ENCODE measurements around the gene ELAVL4.
A peak's percentile ranks its signal among the peaks of the same experiment; 100 is the strongest.

ELAVL4 gene

DNA sequence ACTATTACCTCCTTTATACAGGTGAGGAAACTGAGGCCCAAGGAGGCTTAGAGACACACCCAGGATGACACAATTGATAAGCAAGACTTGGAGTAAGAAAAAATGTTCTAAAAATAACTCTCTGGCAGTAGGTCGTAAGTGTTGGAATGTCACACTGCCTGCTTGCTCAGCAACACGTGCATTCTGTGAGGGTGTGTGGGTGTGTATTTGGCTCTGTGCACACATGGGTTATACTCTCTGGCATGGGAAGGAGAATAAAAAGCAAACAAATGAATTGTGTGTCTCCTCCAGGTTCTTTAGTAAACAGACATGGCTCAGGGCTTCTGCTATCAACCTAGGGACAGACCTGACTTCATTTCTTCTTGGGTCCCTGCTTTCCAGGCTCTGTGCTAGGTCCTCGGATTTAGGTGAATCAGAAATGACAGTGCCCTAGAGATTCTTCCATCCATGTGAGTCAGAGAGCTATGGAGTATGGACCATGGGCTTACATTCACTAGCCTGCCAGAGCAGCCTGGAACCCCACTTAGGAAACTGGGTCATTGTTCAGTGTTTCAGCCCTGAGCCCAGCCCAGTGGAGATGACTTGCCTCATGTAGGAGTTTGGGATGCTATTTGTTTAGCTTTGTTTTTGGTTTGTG lies 72.4 kb downstream of the ELAVL4 start:
- Histone ChIP-seq H3K4me2 (ENCODE audit: low read length) (no peak overlapping the region), H3K14ac (ENCODE audit: low read length) (no peak overlapping the region), H3K18ac (ENCODE audit: low read length) (no peak overlapping the region), H2BK120ac (ENCODE audit: insufficient read depth, low read length, poor library complexity) (no peak overlapping the region), H3K27me3 (ENCODE audit: insufficient read depth, low read length) (no peaks in the 10 kb centered on the region), H2AK5ac (ENCODE audit: low read length) (no peak overlapping the region), H3K36me3 (ENCODE audit: control insufficient read depth in 1 of 2, insufficient read depth in 2 of 2, low read length in 2 of 2) (no peaks in the 10 kb centered on the region), H3K4ac (ENCODE audit: low read depth, low read length) (no peak overlapping the region), H3K9me3 (ENCODE audit: insufficient read depth, low read depth, low read length) (no peaks in the 10 kb centered on the region), H3K4me3 (ENCODE audit: low read depth, low read length) (no peak overlapping the region), H2BK5ac (ENCODE audit: low read depth, low read length, poor library complexity) (no peak overlapping the region), H3K23ac (ENCODE audit: low read length) (no peak overlapping the region), H4K91ac (ENCODE audit: low read depth, low read length) (no peak overlapping the region), H2AFZ (ENCODE audit: insufficient read depth, low read length, poor library complexity) (no peak overlapping the region), H3K79me1 (ENCODE audit: low read length) (no peaks in the 10 kb centered on the region), H3K79me2 (ENCODE audit: control insufficient read depth, insufficient read depth, low read length, poor library complexity) (no peaks in the 10 kb centered on the region), H3K9ac (ENCODE audit: low read length) (no peak overlapping the region), H2BK12ac (ENCODE audit: low read length) (no peak overlapping the region), H4K12ac (ENCODE audit: low read depth, low read length) (no peak overlapping the region), H3K4me1 (ENCODE audit: control insufficient read depth in 1 of 2, insufficient read depth in 2 of 2, low read length in 2 of 2) (peaks cover 0 to 3% of the 10 kb centered on the region in 2 experiments), H3K27ac (ENCODE audit: low read depth, low read length) (no peak overlapping the region), H4K8ac (ENCODE audit: low read depth, low read length) (no peak overlapping the region)
- DNase-seq, result peak in 1 of 2 donors; percentile 13
- no CpG with 5 or more reads among the region's 3 CpGs for WGBS (ENCODE audit: extremely low coverage, insufficient coverage, insufficient read length)

DNA sequence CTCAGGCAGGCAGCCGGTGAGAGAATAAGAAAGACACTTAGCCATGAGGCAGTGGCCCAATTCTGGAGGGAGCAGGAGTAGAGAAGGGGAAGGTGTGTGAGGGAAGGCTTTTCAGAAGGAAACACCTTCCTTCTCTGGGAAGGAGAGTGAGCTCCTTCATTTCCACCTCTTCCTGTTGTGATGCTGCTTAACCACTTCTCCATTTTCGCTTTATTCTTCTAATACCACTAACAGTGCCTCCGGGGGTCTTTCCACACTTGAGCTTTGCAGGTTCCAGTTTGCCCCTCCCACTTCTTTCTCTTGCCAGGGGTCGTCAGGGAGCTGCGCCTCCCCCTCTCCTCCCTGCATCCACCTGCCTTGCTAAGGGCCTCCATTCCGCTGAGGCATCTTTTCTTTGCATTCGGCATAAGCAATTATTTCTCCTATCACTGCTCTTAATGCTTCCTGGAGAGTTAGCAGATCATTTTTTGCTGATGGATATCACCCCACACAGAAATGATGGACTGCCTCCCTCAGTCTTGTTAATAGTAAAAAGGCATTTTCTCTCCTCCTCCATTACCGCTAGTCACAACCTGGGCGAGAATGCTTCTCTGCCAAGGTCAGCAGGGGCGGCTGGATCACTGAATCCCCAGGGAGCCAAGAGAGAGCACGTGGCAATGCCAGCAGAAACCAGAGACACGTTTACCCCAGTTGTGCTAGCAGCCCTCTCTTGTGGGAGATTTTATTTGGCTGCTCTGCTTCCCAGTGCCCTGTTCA lies 74.8 kb downstream of the ELAVL4 start:
- Histone ChIP-seq H3K79me2 (ENCODE audit: control insufficient read depth, insufficient read depth, low read length, poor library complexity) (no peaks in the 10 kb centered on the region), H3K36me3 (ENCODE audit: control insufficient read depth in 1 of 2, insufficient read depth in 2 of 2, low read length in 2 of 2) (no peaks in the 10 kb centered on the region), H3K4me3 (ENCODE audit: low read depth, low read length) (no peak overlapping the region), H3K27me3 (ENCODE audit: insufficient read depth, low read length) (no peaks in the 10 kb centered on the region), H3K23ac (ENCODE audit: low read length) (no peak overlapping the region), H2AFZ (ENCODE audit: insufficient read depth, low read length, poor library complexity) (no peak overlapping the region), H4K8ac (ENCODE audit: low read depth, low read length) (no peak overlapping the region), H3K4me2 (ENCODE audit: low read length) (no peak overlapping the region), H3K9ac (ENCODE audit: low read length) (no peak overlapping the region), H3K18ac (ENCODE audit: low read length) (no peak overlapping the region), H2BK12ac (ENCODE audit: low read length) (no peak overlapping the region), H4K12ac (ENCODE audit: low read depth, low read length) (no peak overlapping the region), H2BK120ac (ENCODE audit: insufficient read depth, low read length, poor library complexity) (no peak overlapping the region), H2BK5ac (ENCODE audit: low read depth, low read length, poor library complexity) (no peak overlapping the region), H3K27ac (ENCODE audit: low read depth, low read length) (no peak overlapping the region), H3K9me3 (ENCODE audit: insufficient read depth, low read depth, low read length) (no peaks in the 10 kb centered on the region), H3K14ac (ENCODE audit: low read length) (no peak overlapping the region), H3K4me1 (ENCODE audit: control insufficient read depth in 1 of 2, insufficient read depth in 2 of 2, low read length in 2 of 2) (peaks cover 0 to 3% of the 10 kb centered on the region in 2 experiments), H3K79me1 (ENCODE audit: low read length) (no peaks in the 10 kb centered on the region), H3K4ac (ENCODE audit: low read depth, low read length) (no peak overlapping the region), H2AK5ac (ENCODE audit: low read length) (no peak overlapping the region), H4K91ac (ENCODE audit: low read depth, low read length) (no peak overlapping the region)
- no CpG with 5 or more reads among the region's 12 CpGs for WGBS (ENCODE audit: extremely low coverage, insufficient coverage, insufficient read length)
- DNase-seq, result no peak

DNA sequence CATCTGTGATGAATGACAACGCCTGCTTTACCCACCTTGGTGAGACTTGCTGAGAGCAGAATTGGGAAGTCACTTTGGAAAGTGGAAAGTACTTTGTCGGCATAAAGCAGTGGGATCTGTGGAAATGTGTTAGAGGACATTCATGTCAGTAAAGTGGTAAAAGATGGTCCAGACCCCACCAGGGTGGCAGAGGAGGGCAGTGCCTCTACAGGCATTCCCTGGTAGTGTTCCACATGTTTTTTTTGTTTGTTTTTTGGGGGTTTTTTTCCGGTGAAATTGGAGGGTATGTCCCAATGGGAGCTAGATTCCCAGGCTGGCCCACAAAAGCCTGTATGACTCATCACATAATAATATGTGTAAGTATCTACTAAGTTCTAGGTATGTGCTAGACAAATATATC lies 80.6 kb downstream of the ELAVL4 start:
- Histone ChIP-seq H3K4me2 (ENCODE audit: low read length) (no peak overlapping the region), H4K12ac (ENCODE audit: low read depth, low read length) (no peak overlapping the region), H4K8ac (ENCODE audit: low read depth, low read length) (no peak overlapping the region), H3K9ac (ENCODE audit: low read length) (peak overlapping the region; percentile 28), H3K4me1 (ENCODE audit: control insufficient read depth in 1 of 2, insufficient read depth in 2 of 2, low read length in 2 of 2) (no peaks in the 10 kb centered on the region), H3K14ac (ENCODE audit: low read length) (no peak overlapping the region), H2BK120ac (ENCODE audit: insufficient read depth, low read length, poor library complexity) (no peak overlapping the region), H3K9me3 (ENCODE audit: insufficient read depth, low read depth, low read length) (peaks cover 2% of the 10 kb centered on the region), H2BK12ac (ENCODE audit: low read length) (no peak overlapping the region), H2AK5ac (ENCODE audit: low read length) (no peak overlapping the region), H3K4ac (ENCODE audit: low read depth, low read length) (no peak overlapping the region), H4K91ac (ENCODE audit: low read depth, low read length) (no peak overlapping the region), H3K36me3 (ENCODE audit: control insufficient read depth in 1 of 2, insufficient read depth in 2 of 2, low read length in 2 of 2) (no peaks in the 10 kb centered on the region), H3K18ac (ENCODE audit: low read length) (no peak overlapping the region), H3K79me1 (ENCODE audit: low read length) (no peaks in the 10 kb centered on the region), H3K23ac (ENCODE audit: low read length) (no peak overlapping the region), H3K27me3 (ENCODE audit: insufficient read depth, low read length) (no peaks in the 10 kb centered on the region), H3K79me2 (ENCODE audit: control insufficient read depth, insufficient read depth, low read length, poor library complexity) (no peaks in the 10 kb centered on the region), H2AFZ (ENCODE audit: insufficient read depth, low read length, poor library complexity) (no peak overlapping the region), H2BK5ac (ENCODE audit: low read depth, low read length, poor library complexity) (no peak overlapping the region), H3K4me3 (ENCODE audit: low read depth, low read length) (no peak overlapping the region), H3K27ac (ENCODE audit: low read depth, low read length) (no peak overlapping the region)
- no CpG with 5 or more reads among the region's 3 CpGs for WGBS (ENCODE audit: extremely low coverage, insufficient coverage, insufficient read length)
- DNase-seq, result no peak

DNA sequence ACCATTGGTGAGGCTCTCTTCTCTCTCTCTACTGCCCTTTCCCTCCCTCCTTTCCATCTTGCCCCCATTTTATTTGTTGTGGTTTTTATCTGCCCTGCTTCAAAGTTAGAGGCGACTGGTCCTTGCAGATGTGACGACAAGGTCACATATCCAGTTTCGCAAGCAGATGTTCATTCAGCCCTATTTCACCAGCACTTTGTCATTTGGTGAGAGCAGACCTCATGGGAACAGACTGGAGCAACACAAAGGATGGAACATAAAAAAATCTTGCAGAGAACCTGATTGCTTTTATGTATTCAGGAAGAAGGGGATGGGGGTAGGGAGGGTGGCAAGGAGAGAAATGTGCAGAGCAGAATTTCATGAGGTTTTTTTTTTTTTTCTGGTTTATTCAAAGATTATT lies 84.3 kb downstream of the ELAVL4 start:
- Histone ChIP-seq H2AFZ (ENCODE audit: insufficient read depth, low read length, poor library complexity) (no peak overlapping the region), H3K4me2 (ENCODE audit: low read length) (no peak overlapping the region)

More for the DNA sequence above, 84.3 kb downstream of the ELAVL4 start:
- DNase-seq, result no peak
- H3K4me3 ChIP-seq (ENCODE audit: low read depth, low read length), result no peak overlapping the region
- no peaks in the 10 kb centered on the region for H3K79me1 ChIP-seq (ENCODE audit: low read length)
- H3K9ac ChIP-seq (ENCODE audit: low read length), result no peak overlapping the region
- no peak overlapping the region for H4K91ac ChIP-seq (ENCODE audit: low read depth, low read length)
- no peak overlapping the region for H4K8ac ChIP-seq (ENCODE audit: low read depth, low read length)
- peaks cover 2% of the 10 kb centered on the region for H3K9me3 ChIP-seq (ENCODE audit: insufficient read depth, low read depth, low read length)
- no peak overlapping the region for H3K27ac ChIP-seq (ENCODE audit: low read depth, low read length)
- WGBS (ENCODE audit: extremely low coverage, insufficient coverage, insufficient read length), result no CpG with 5 or more reads among the region's 3 CpGs
- no peak overlapping the region for H2AK5ac ChIP-seq (ENCODE audit: low read length)
- no peak overlapping the region for H3K18ac ChIP-seq (ENCODE audit: low read length)
- no peaks in the 10 kb centered on the region for H3K36me3 ChIP-seq (ENCODE audit: control insufficient read depth in 1 of 2, insufficient read depth in 2 of 2, low read length in 2 of 2)
- no peak overlapping the region for H2BK120ac ChIP-seq (ENCODE audit: insufficient read depth, low read length, poor library complexity)
- H4K12ac ChIP-seq (ENCODE audit: low read depth, low read length), result no peak overlapping the region
- H3K4me1 ChIP-seq (ENCODE audit: control insufficient read depth in 1 of 2, insufficient read depth in 2 of 2, low read length in 2 of 2), result no peaks in the 10 kb centered on the region
- no peak overlapping the region for H2BK5ac ChIP-seq (ENCODE audit: low read depth, low read length, poor library complexity)
- H3K79me2 ChIP-seq (ENCODE audit: control insufficient read depth, insufficient read depth, low read length, poor library complexity), result no peaks in the 10 kb centered on the region
- H3K4ac ChIP-seq (ENCODE audit: low read depth, low read length), result no peak overlapping the region
- H3K23ac ChIP-seq (ENCODE audit: low read length), result no peak overlapping the region
- H3K14ac ChIP-seq (ENCODE audit: low read length), result no peak overlapping the region
- no peaks in the 10 kb centered on the region for H3K27me3 ChIP-seq (ENCODE audit: insufficient read depth, low read length)
- no peak overlapping the region for H2BK12ac ChIP-seq (ENCODE audit: low read length)

All from trophoblast cell (in vitro differentiated cells and primary cell).